Measurements from ENCODE around the gene APOL2.

DNA sequence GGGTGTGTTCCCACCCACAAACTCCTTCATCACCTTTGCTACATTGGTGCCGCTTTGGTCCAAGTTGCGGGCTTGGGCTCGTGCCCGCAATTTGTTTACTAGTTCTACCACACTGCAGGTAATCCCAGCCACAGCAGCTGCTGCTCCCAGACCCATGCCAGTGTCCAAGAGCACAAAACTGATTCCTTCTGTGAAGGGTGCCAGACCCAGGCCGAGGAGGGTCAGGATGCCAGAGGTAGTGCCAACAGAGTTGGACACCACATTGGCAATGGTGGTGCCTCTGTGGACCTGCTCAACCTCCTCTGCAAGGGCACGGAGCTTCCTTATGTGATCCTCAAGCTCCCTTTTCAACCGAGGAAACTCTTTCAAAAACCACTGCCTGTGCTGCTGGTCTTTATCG is 11.5 kb downstream of the APOL2 start:
- TF ChIP-seq, protein P1, sequence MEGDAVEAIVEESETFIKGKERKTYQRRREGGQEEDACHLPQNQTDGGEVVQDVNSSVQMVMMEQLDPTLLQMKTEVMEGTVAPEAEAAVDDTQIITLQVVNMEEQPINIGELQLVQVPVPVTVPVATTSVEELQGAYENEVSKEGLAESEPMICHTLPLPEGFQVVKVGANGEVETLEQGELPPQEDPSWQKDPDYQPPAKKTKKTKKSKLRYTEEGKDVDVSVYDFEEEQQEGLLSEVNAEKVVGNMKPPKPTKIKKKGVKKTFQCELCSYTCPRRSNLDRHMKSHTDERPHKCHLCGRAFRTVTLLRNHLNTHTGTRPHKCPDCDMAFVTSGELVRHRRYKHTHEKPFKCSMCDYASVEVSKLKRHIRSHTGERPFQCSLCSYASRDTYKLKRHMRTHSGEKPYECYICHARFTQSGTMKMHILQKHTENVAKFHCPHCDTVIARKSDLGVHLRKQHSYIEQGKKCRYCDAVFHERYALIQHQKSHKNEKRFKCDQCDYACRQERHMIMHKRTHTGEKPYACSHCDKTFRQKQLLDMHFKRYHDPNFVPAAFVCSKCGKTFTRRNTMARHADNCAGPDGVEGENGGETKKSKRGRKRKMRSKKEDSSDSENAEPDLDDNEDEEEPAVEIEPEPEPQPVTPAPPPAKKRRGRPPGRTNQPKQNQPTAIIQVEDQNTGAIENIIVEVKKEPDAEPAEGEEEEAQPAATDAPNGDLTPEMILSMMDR (conservative IDR thresholded peaks at IDR 0.05; ENCODE audit: low read length) = no peak
- no peak for TF ChIP-seq EZH2phosphoT487 (IDR thresholded peaks at IDR 0.05; ENCODE audit: borderline replicate concordance, low read depth, low read length)
